ENCODE measurements around the gene BIRC6.
"Not testable (repeated sequence)": the region's sequence is repeated elsewhere in the genome, so short reads cannot be mapped to it uniquely, and the experiment has no call there.

The BIRC6 gene

GRCh38 chr2:32450851-32451250 lies 94.0 kb downstream of the BIRC6 start:
- Mint-ChIP-seq H3K27ac (no peak overlapping the region), H3K9me3 (no peaks in the 10 kb centered on the region), H3K4me1 (ENCODE audit: low read depth) (peaks cover 5% of the 10 kb centered on the region), H3K4me3 (no peak overlapping the region), H3K27me3 (ENCODE audit: low read depth) (no peaks in the 10 kb centered on the region), H3K36me3 (ENCODE audit: low read depth) (peaks cover 36% of the 10 kb centered on the region)
- DNase-seq (ENCODE audit: low spot score), result no peak

GRCh38 chr2:32452338-32453064 lies 95.7 kb downstream of the BIRC6 start:
- no peaks in the 10 kb centered on the region for H3K27me3 Mint-ChIP-seq (ENCODE audit: low read depth)
- H3K27ac Mint-ChIP-seq, result no peak overlapping the region
- DNase-seq (ENCODE audit: low spot score), result no peak
- no peaks in the 10 kb centered on the region for H3K9me3 Mint-ChIP-seq
- peaks cover 40% of the 10 kb centered on the region for H3K36me3 Mint-ChIP-seq (ENCODE audit: low read depth)
- no peak overlapping the region for H3K4me3 Mint-ChIP-seq
- H3K4me1 Mint-ChIP-seq (ENCODE audit: low read depth), result peaks cover 5% of the 10 kb centered on the region

GRCh38 chr2:32453242-32454062 lies 96.6 kb downstream of the BIRC6 start:
- no peaks in the 10 kb centered on the region for H3K27me3 Mint-ChIP-seq (ENCODE audit: low read depth)
- no peaks in the 10 kb centered on the region for H3K9me3 Mint-ChIP-seq
- H3K4me1 Mint-ChIP-seq (ENCODE audit: low read depth), result peaks cover 5% of the 10 kb centered on the region
- peaks cover 45% of the 10 kb centered on the region for H3K36me3 Mint-ChIP-seq (ENCODE audit: low read depth)
- DNase-seq (ENCODE audit: low spot score), result no peak
- H3K27ac Mint-ChIP-seq, result no peak overlapping the region
- H3K4me3 Mint-ChIP-seq, result no peak overlapping the region

- H3K4me1 Mint-ChIP-seq (ENCODE audit: low read depth), result peaks cover 5% of the 10 kb centered on the region
- H3K27me3 Mint-ChIP-seq (ENCODE audit: low read depth), result no peaks in the 10 kb centered on the region
- no peaks in the 10 kb centered on the region for H3K9me3 Mint-ChIP-seq
- H3K27ac Mint-ChIP-seq, result no peak overlapping the region
- H3K4me3 Mint-ChIP-seq, result no peak overlapping the region
- H3K36me3 Mint-ChIP-seq (ENCODE audit: low read depth), result peaks cover 40% of the 10 kb centered on the region
- no peak for DNase-seq (ENCODE audit: low spot score)
These were observed 99.0 kb downstream of the BIRC6 start for GRCh38 chr2:32455816-32456215.

- Mint-ChIP-seq H3K36me3 (ENCODE audit: low read depth) (peaks cover 36% of the 10 kb centered on the region), H3K27me3 (ENCODE audit: low read depth) (no peaks in the 10 kb centered on the region), H3K4me1 (ENCODE audit: low read depth) (peaks cover 5% of the 10 kb centered on the region), H3K4me3 (no peak overlapping the region), H3K27ac (no peak overlapping the region), H3K9me3 (no peaks in the 10 kb centered on the region)
- DNase-seq (ENCODE audit: low spot score), result no peak
These were observed 100.0 kb downstream of the BIRC6 start for GRCh38 chr2:32456808-32457207.

GRCh38 chr2:32457814-32458213 lies 101.0 kb downstream of the BIRC6 start:
- peaks cover 35% of the 10 kb centered on the region for H3K36me3 Mint-ChIP-seq (ENCODE audit: low read depth)
- no peak for DNase-seq (ENCODE audit: low spot score)
- H3K4me1 Mint-ChIP-seq (ENCODE audit: low read depth), result peaks cover 4% of the 10 kb centered on the region
- H3K27me3 Mint-ChIP-seq (ENCODE audit: low read depth), result no peaks in the 10 kb centered on the region
- H3K4me3 Mint-ChIP-seq, result no peak overlapping the region
- H3K27ac Mint-ChIP-seq, result no peak overlapping the region
- no peaks in the 10 kb centered on the region for H3K9me3 Mint-ChIP-seq

GRCh38 chr2:32460861-32461260 lies 104.0 kb downstream of the BIRC6 start:
- H3K9me3 Mint-ChIP-seq; DNase-seq (ENCODE audit: low spot score); H3K4me3 Mint-ChIP-seq; H3K27ac Mint-ChIP-seq; H3K4me1 Mint-ChIP-seq (ENCODE audit: low read depth); H3K27me3 Mint-ChIP-seq (ENCODE audit: low read depth): not testable (repeated sequence)
- H3K36me3 Mint-ChIP-seq (ENCODE audit: low read depth), result peaks cover 48% of the 10 kb centered on the region

GRCh38 chr2:32463110-32463509 lies 106.3 kb downstream of the BIRC6 start:
- no peak overlapping the region for H3K4me3 Mint-ChIP-seq

GRCh38 chr2:32464431-32464830 lies 107.6 kb downstream of the BIRC6 start:
- Mint-ChIP-seq H3K4me1 (ENCODE audit: low read depth) (peaks cover 2% of the 10 kb centered on the region), H3K27ac (no peak overlapping the region), H3K9me3 (no peaks in the 10 kb centered on the region), H3K4me3 (no peak overlapping the region), H3K27me3 (ENCODE audit: low read depth) (no peaks in the 10 kb centered on the region), H3K36me3 (ENCODE audit: low read depth) (peaks cover 50% of the 10 kb centered on the region)
- no peak for DNase-seq (ENCODE audit: low spot score)

More at GRCh38 chr2:32463110-32463509, 106.3 kb downstream of the BIRC6 start:
- Mint-ChIP-seq H3K27ac (no peak overlapping the region), H3K27me3 (ENCODE audit: low read depth) (no peaks in the 10 kb centered on the region), H3K36me3 (ENCODE audit: low read depth) (peaks cover 48% of the 10 kb centered on the region), H3K9me3 (no peaks in the 10 kb centered on the region), H3K4me1 (ENCODE audit: low read depth) (peaks cover 2% of the 10 kb centered on the region)
- DNase-seq (ENCODE audit: low spot score), result no peak

- peaks cover 45% of the 10 kb centered on the region for H3K36me3 Mint-ChIP-seq (ENCODE audit: low read depth)
- H3K4me1 Mint-ChIP-seq (ENCODE audit: low read depth), result peaks cover 9% of the 10 kb centered on the region
- no peaks in the 10 kb centered on the region for H3K9me3 Mint-ChIP-seq
- H3K27ac Mint-ChIP-seq, result no peak overlapping the region
- no peaks in the 10 kb centered on the region for H3K27me3 Mint-ChIP-seq (ENCODE audit: low read depth)
- no peak overlapping the region for H3K4me3 Mint-ChIP-seq
- DNase-seq (ENCODE audit: low spot score), result no peak
These were observed 115.8 kb downstream of the BIRC6 start for GRCh38 chr2:32472605-32473004.

GRCh38 chr2:32474381-32474780 lies 117.6 kb downstream of the BIRC6 start:
- Mint-ChIP-seq H3K4me1 (ENCODE audit: low read depth) (peaks cover 9% of the 10 kb centered on the region), H3K27ac (no peak overlapping the region), H3K36me3 (ENCODE audit: low read depth) (peaks cover 42% of the 10 kb centered on the region), H3K4me3 (no peak overlapping the region), H3K9me3 (no peaks in the 10 kb centered on the region), H3K27me3 (ENCODE audit: low read depth) (no peaks in the 10 kb centered on the region)
- no peak for DNase-seq (ENCODE audit: low spot score)

- Mint-ChIP-seq H3K27ac (no peak overlapping the region), H3K4me3 (no peak overlapping the region), H3K36me3 (ENCODE audit: low read depth) (peaks cover 47% of the 10 kb centered on the region), H3K9me3 (no peaks in the 10 kb centered on the region), H3K27me3 (ENCODE audit: low read depth) (no peaks in the 10 kb centered on the region), H3K4me1 (ENCODE audit: low read depth) (peaks cover 5% of the 10 kb centered on the region)
- DNase-seq (ENCODE audit: low spot score), result no peak
These were observed 122.2 kb downstream of the BIRC6 start for GRCh38 chr2:32478889-32479620.

GRCh38 chr2:32479993-32480392 lies 123.2 kb downstream of the BIRC6 start:
- Mint-ChIP-seq H3K36me3 (ENCODE audit: low read depth) (peaks cover 45% of the 10 kb centered on the region), H3K27me3 (ENCODE audit: low read depth) (no peaks in the 10 kb centered on the region), H3K9me3 (no peaks in the 10 kb centered on the region), H3K4me3 (no peak overlapping the region), H3K27ac (no peak overlapping the region), H3K4me1 (ENCODE audit: low read depth) (peaks cover 4% of the 10 kb centered on the region)
- no peak for DNase-seq (ENCODE audit: low spot score)

- Mint-ChIP-seq H3K36me3 (ENCODE audit: low read depth) (peaks cover 49% of the 10 kb centered on the region), H3K27ac (no peak overlapping the region)
These were observed 125.6 kb downstream of the BIRC6 start for GRCh38 chr2:32482471-32482870.

More at GRCh38 chr2:32482471-32482870, 125.6 kb downstream of the BIRC6 start:
- DNase-seq (ENCODE audit: low spot score), result no peak
- no peak overlapping the region for H3K4me3 Mint-ChIP-seq
- H3K27me3 Mint-ChIP-seq (ENCODE audit: low read depth), result no peaks in the 10 kb centered on the region
- H3K4me1 Mint-ChIP-seq (ENCODE audit: low read depth), result peaks cover 1% of the 10 kb centered on the region
- H3K9me3 Mint-ChIP-seq, result no peaks in the 10 kb centered on the region

Measured in T-helper 2 cell treated with Interferon-gamma antibody and Interleukin-4, amounts not matched to agents 5 μg/mL and 100 μg/mL, for 36 hours (primary cell).